ENCODE measurements around the gene TRHDE.
"Not testable (repeated sequence)": the region's sequence is repeated elsewhere in the genome, so short reads cannot be mapped to it uniquely, and the experiment has no call there.

TRHDE gene

GRCh38 chr12:72535212-72535990 is 263.2 kb downstream of the TRHDE start:
- DNase-seq, result no peak

- no peak for DNase-seq
These were observed 268.6 kb downstream of the TRHDE start for GRCh38 chr12:72540811-72541210.

- no peak for DNase-seq
These were observed 271.8 kb downstream of the TRHDE start for GRCh38 chr12:72543777-72544467.

- DNase-seq, result no peak
These were observed 273.9 kb downstream of the TRHDE start for GRCh38 chr12:72546106-72546505.

GRCh38 chr12:72547573-72547972 is 275.4 kb downstream of the TRHDE start:
- no peak for DNase-seq

- DNase-seq, result no peak
These were observed 277.0 kb downstream of the TRHDE start for GRCh38 chr12:72549184-72549583.

GRCh38 chr12:72560003-72560769 is 288.0 kb downstream of the TRHDE start:
- no peak for DNase-seq

GRCh38 chr12:72570601-72571000 is 298.4 kb downstream of the TRHDE start:
- no peak for DNase-seq

GRCh38 chr12:72574138-72574537 is 302.0 kb downstream of the TRHDE start:
- peak; percentile 63 for DNase-seq

- DNase-seq, result no peak
These were observed 306.2 kb downstream of the TRHDE start for GRCh38 chr12:72578327-72578726.

- DNase-seq, result peak; percentile 13
These were observed 314.3 kb downstream of the TRHDE start for GRCh38 chr12:72586456-72586855.

- DNase-seq, result no peak
These were observed 330.4 kb downstream of the TRHDE start for GRCh38 chr12:72602581-72602980.

- no peak for DNase-seq
These were observed 333.8 kb downstream of the TRHDE start for GRCh38 chr12:72605975-72606374.

GRCh38 chr12:72610342-72610741 is 338.2 kb downstream of the TRHDE start:
- peak; percentile 90 for DNase-seq

GRCh38 chr12:72610854-72611358 is 338.7 kb downstream of the TRHDE start:
- DNase-seq, result peak; percentile 81

- peak; percentile 16 for DNase-seq
These were observed 340.0 kb downstream of the TRHDE start for GRCh38 chr12:72612171-72612570.

GRCh38 chr12:72618764-72619163 is 346.6 kb downstream of the TRHDE start:
- DNase-seq, result no peak

GRCh38 chr12:72622556-72622955 is 350.4 kb downstream of the TRHDE start:
- DNase-seq, result no peak

GRCh38 chr12:72631926-72632685 is 359.9 kb downstream of the TRHDE start:
- DNase-seq, result peak; percentile 4

GRCh38 chr12:72642706-72643105 is 370.5 kb downstream of the TRHDE start:
- no peak for DNase-seq

- no peak for DNase-seq
These were observed 375.0 kb downstream of the TRHDE start for GRCh38 chr12:72647139-72647538.

GRCh38 chr12:72658615-72659014 is 386.4 kb downstream of the TRHDE start:
- DNase-seq, result no peak

GRCh38 chr12:72660174-72660573 is 388.0 kb downstream of the TRHDE start:
- DNase-seq, result not testable (repeated sequence)
